IPS-20b (cell line): ENCODE results near the gene NECTIN1.

ENCODE experiments used
- H3K27ac ChIP-seq: one replicate; pipeline ENCODE4 v1.5.1; 2013; ENCODE audit warnings: low read length
- H3K27me3 ChIP-seq: 2 replicates; pipeline ENCODE4 v1.6.1; 2013; ENCODE audit warnings: mild to moderate bottlenecking, low read length, inconsistent platforms; ENCODE audit not compliant: insufficient read depth
- H3K36me3 ChIP-seq: 2 replicates; pipeline ENCODE4 v1.6.1; 2013; ENCODE audit warnings: low read depth, mild to moderate bottlenecking, inconsistent platforms, low read length, moderate library complexity; ENCODE audit not compliant: insufficient read depth
- H3K4me1 ChIP-seq: 2 replicates; pipeline ENCODE4 v1.6.1; 2013; ENCODE audit warnings: mild to moderate bottlenecking, control low read depth, inconsistent platforms, low read length, moderate library complexity; ENCODE audit not compliant: insufficient read depth
- H3K4me3 ChIP-seq: 2 replicates; pipeline ENCODE4 v1.5.1; 2013; ENCODE audit warnings: mild to moderate bottlenecking, low read length, inconsistent platforms
- H3K9ac ChIP-seq: 2 replicates; pipeline ENCODE4 v1.6.1; 2013; ENCODE audit warnings: low read depth, mild to moderate bottlenecking, inconsistent platforms, low read length, moderate library complexity
- H3K9me3 ChIP-seq: 2 replicates; pipeline ENCODE4 v1.6.1; 2013; ENCODE audit warnings: mild to moderate bottlenecking, low read depth, low read length, inconsistent platforms; ENCODE audit not compliant: insufficient read depth

The NECTIN1 gene

GRCh38 chr11:119764108-119764868 is 35.3 kb upstream of the NECTIN1 start:
- H3K9ac ChIP-seq: no peak overlapping the region
- no peaks in the 10 kb centered on the region for H3K27me3 ChIP-seq
- peaks cover 7% of the 10 kb centered on the region; the same call in 1 of the 2 replicates for H3K4me1 ChIP-seq

DNA sequence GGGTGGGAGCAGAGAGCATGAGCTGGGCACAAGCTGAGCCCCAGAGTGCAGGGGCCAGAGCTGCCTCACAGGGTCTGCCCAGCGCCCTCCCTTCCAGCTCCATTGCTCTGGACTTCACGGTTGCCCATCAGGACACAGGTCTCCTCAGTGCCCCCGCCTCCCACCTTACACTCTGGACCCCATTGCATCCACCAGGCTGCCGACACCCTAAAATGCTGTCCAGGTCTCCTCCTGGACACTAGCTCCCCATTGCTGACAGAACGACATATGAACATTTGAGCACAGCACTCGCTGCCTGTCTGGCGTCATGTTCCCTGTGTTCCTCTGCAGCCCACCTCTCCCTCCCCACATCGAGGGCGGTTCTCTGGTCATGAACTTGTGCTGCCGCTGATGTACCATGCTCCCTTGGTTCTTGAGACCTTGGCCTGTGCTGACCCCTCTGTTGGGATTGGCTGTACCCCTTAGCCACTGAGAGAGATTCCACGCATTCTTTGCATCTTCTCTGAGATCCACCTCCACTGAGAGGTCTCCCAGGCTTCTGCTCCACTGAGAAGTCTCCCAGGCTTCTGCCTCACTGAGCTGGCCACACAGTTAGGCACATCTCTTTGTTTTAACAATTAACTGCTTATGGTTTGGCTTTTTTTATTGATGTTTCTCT is 34.2 kb upstream of the NECTIN1 start:
- Histone ChIP-seq H3K36me3 (no peaks in the 10 kb centered on the region), H3K9ac (no peak overlapping the region), H3K27me3 (no peaks in the 10 kb centered on the region), H3K27ac (no peak overlapping the region), H3K4me1 (peaks cover 7% of the 10 kb centered on the region; the same call in 1 of the 2 replicates), H3K4me3 (no peak overlapping the region), H3K9me3 (no peaks in the 10 kb centered on the region)

More at GRCh38 chr11:119764108-119764868, 35.3 kb upstream of the NECTIN1 start:
- Histone ChIP-seq H3K36me3 (no peaks in the 10 kb centered on the region), H3K9me3 (no peaks in the 10 kb centered on the region), H3K27ac (no peak overlapping the region), H3K4me3 (no peak overlapping the region)

DNA sequence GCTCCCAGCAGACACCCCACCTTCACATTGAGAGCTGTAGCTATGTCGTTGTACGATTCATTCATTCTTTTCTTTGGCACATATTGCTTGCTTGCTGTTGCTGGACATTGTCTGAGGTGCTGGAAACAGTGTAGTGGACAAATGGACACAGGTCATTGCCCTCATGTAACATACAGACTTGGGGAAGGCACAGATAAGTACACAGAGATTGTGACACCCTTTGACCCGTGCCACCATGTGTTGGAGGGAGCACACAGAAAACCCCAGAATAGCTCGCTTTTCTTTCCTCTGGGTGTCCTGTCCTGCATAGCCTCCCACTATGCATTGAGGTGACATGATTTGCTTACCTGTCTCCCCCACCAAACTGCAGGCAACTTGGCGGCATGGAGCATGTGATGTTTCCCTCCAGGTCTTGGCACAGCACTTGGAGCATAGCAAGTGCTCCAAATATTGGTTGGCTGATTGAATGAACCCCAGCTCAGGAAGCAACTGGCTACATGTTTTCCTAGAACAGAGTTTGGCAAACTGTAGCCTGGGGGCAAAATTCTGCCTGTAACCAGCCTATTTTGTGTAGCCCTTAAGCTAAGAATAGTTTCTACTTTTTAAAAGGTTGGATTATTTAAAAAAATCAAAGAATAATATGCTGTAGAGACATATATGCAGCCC is 30.9 kb upstream of the NECTIN1 start:
- H3K9ac ChIP-seq: no peak overlapping the region
- H3K4me1 ChIP-seq: peaks cover 7% of the 10 kb centered on the region
- no peaks in the 10 kb centered on the region for H3K36me3 ChIP-seq

DNA sequence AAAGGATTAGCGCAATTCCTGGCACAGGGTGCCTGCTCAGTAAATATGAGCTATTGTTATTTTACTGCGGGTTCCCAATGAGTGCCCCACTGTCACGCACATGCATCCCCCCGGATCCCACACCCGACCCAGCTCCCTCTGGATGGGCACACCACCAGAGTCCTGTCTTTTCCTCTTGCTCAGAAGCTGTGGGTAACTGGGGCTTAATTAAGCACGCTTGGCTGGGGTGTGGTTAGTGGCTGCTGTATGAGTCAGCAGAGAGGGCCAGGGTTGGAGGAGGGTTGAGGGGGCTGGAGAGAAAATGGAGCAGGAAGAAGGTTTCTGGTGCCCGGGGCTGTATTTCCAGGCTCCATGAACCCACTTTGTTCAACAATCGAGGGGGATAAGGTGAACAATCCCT is 30.3 kb upstream of the NECTIN1 start:
- H3K27ac ChIP-seq: no peak overlapping the region
- H3K4me1 ChIP-seq: peaks cover 7% of the 10 kb centered on the region
- no peak overlapping the region for H3K4me3 ChIP-seq
- no peak overlapping the region for H3K9ac ChIP-seq
- peaks cover 6% of the 10 kb centered on the region; the same call in 1 of the 2 replicates for H3K27me3 ChIP-seq
- H3K9me3 ChIP-seq: no peaks in the 10 kb centered on the region
- H3K36me3 ChIP-seq: no peaks in the 10 kb centered on the region

More for the DNA sequence above, 30.9 kb upstream of the NECTIN1 start:
- H3K4me3 ChIP-seq: no peak overlapping the region
- no peak overlapping the region for H3K27ac ChIP-seq
- peaks cover under 1% of the 10 kb centered on the region; the same call in 1 of the 2 replicates for H3K27me3 ChIP-seq
- no peaks in the 10 kb centered on the region for H3K9me3 ChIP-seq

DNA sequence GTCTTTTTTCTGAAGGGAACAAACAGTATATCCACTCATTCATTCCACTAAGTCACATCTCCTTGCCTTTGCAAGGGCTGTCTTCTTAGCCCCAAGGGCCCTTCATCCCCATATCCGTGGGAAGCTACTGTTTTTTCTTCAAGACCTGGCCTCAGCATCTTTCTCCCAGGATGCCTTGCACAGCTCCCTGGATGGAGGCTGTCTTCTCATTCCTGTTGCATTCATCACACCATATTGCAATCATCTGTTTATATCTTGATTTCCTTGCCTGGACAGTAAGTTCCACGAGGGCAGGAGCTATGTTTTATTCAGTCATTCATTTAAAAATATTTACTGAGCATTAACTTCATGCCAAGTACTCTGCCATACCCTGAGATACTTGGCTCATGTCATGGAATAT is 29.3 kb upstream of the NECTIN1 start:
- Histone ChIP-seq H3K4me3 (no peak overlapping the region), H3K4me1 (peaks cover 7% of the 10 kb centered on the region), H3K27me3 (peaks cover 9% of the 10 kb centered on the region; the same call in 1 of the 2 replicates), H3K27ac (no peak overlapping the region), H3K9ac (no peak overlapping the region), H3K9me3 (no peaks in the 10 kb centered on the region), H3K36me3 (no peaks in the 10 kb centered on the region)

GRCh38 chr11:119757378-119757777 is 28.4 kb upstream of the NECTIN1 start:
- Histone ChIP-seq H3K9me3 (no peaks in the 10 kb centered on the region), H3K9ac (no peak overlapping the region), H3K27ac (no peak overlapping the region), H3K4me1 (peaks cover 7% of the 10 kb centered on the region), H3K4me3 (no peak overlapping the region), H3K27me3 (peaks cover 17% of the 10 kb centered on the region), H3K36me3 (no peaks in the 10 kb centered on the region)

DNA sequence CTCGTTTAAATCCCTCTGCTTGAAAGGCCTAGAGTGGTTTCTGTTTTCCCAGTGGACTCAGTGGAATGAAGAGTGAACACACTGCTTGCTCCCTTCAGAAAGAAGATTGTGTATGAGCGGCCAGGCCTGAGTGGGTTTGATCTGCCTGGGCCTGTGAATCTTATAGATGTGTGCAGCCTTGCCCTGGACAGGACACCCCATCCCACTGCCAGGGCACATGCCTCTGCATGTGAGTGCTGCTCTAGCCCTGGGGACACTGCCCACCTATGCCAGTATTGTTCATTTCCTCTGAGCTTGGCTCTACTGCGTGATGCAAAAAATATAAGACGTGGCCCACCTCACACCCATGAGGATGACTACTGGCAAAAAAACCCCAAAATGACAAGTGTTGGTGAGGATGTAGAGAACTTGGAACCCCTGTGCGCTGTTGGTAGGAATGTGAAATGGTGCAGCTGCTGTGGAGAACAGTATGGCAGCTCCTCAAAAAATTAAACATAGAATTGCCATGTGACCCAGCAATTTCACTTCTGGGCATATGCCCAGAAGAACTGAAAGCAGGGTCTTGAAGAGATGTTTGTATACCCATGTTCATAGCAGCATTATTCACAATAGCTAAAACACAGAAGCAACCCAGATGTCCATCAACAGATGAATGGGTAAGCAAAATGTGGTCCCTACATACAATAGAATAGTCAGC is 27.3 kb upstream of the NECTIN1 start:
- H3K4me3 ChIP-seq: no peak overlapping the region
- H3K4me1 ChIP-seq: peaks cover 7% of the 10 kb centered on the region
- H3K27ac ChIP-seq: no peak overlapping the region
- no peaks in the 10 kb centered on the region for H3K9me3 ChIP-seq
- no peaks in the 10 kb centered on the region for H3K36me3 ChIP-seq
- H3K27me3 ChIP-seq: peaks cover 21% of the 10 kb centered on the region
- H3K9ac ChIP-seq: no peak overlapping the region

GRCh38 chr11:119755356-119756071 is 26.5 kb upstream of the NECTIN1 start:
- Histone ChIP-seq H3K9ac (no peak overlapping the region), H3K4me1 (peaks cover 5% of the 10 kb centered on the region), H3K9me3 (no peaks in the 10 kb centered on the region), H3K36me3 (no peaks in the 10 kb centered on the region), H3K27ac (no peak overlapping the region), H3K27me3 (peaks cover 25% of the 10 kb centered on the region), H3K4me3 (no peak overlapping the region)

GRCh38 chr11:119754656-119755355 is 25.8 kb upstream of the NECTIN1 start:
- Histone ChIP-seq H3K36me3 (no peaks in the 10 kb centered on the region), H3K9ac (no peak overlapping the region), H3K4me1 (peaks cover 3% of the 10 kb centered on the region), H3K9me3 (no peaks in the 10 kb centered on the region), H3K27ac (no peak overlapping the region), H3K4me3 (no peak overlapping the region), H3K27me3 (peaks cover 25% of the 10 kb centered on the region)

GRCh38 chr11:119754199-119754598 is 25.2 kb upstream of the NECTIN1 start:
- no peaks in the 10 kb centered on the region for H3K36me3 ChIP-seq
- no peaks in the 10 kb centered on the region; the same call in 1 of the 2 replicates for H3K4me1 ChIP-seq
- no peak overlapping the region for H3K4me3 ChIP-seq
- no peak overlapping the region for H3K27ac ChIP-seq
- no peaks in the 10 kb centered on the region for H3K9me3 ChIP-seq
- no peak overlapping the region for H3K9ac ChIP-seq
- H3K27me3 ChIP-seq: peaks cover 25% of the 10 kb centered on the region
